ENCODE data around the gene BBIP1.

DNA sequence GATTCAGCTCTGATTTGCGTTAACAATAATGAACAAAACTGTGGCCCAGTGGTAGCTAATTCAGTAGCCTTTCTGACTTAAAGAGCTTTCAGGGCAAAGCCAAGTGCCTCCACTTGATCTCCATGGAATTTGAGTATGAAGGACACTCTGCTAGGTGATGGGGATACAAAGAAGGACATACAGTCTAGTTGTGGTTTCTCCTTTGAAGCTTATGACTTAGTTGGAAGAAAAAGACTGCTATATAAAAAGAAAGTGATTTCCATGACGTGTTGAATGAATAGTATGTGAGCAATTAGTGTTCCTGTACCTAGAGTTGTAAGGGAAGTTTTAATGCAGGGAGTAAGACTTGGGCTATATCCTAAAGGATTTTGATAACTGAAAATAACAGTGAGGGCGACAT lies 39.0 kb downstream of the BBIP1 start:
- no peak for TF ChIP-seq CTCF (IDR thresholded peaks at IDR 0.05; ENCODE audit: insufficient read depth, low read length, poor library complexity, severe bottlenecking)
- TF ChIP-seq EZH2phosphoT487 (conservative IDR thresholded peaks at IDR 0.05; ENCODE audit: low read length) = no peak
